HepG2 (cell line): ENCODE measurements around the gene GON7. TPM values are rescaled to one million over a fixed set of nuclear protein-coding genes. Genes with fewer than 3 reads are reported as not detected.
A peak's percentile ranks its signal among the peaks of the same experiment; 100 is the strongest.
"Not testable (repeated sequence)": the region's sequence is repeated elsewhere in the genome, so short reads cannot be mapped to it uniquely, and the experiment has no call there.

ENCODE experiments used
- ATAC-seq: fragments of 200-7000 bp; cut with Tn5 transposase; 3 replicates; pipeline ENCODE4 v1.9.1; 2020; ENCODE audit warnings: mild to moderate bottlenecking, moderate library complexity
- BruUV-seq: library from RNA; stranded (reverse); fragments of 400-500 nt; replicated peaks from 2 replicates; lab custom pipeline; 2021; lab: Mats Ljungman, UMichigan
- CTCF ChIA-PET: fragments of 300-600 bp; formaldehyde crosslinking; extraction: SDS; loops from one replicate; lab custom pipeline; 2021; ENCODE audit warnings: low total read pairs, inconsistent platforms, low intra/inter-chr PET ratio; lab: Yijun Ruan, JAX
- POLR2A ChIA-PET: fragments of 350-600 bp; sonication (Branson Sonifier 250); formaldehyde crosslinking; loops from one replicate; lab custom pipeline; 2020; ENCODE audit warnings: antibody characterized with exemption, inconsistent platforms; lab: Yijun Ruan, JAX
- DNase-seq: peaks from one replicate; pipeline ENCODE4 v3.0.0-alpha.2; 2015; ENCODE audit warnings: low spot score
- FAIRE-seq: peaks from 3 replicates; lab custom pipeline; 2011; peaks lifted over from hg19 to GRCh38; lab: Jason Lieb, UNC
- H2AFZ ChIP-seq: one replicate; pipeline ENCODE4 v1.6.1; 2011; ENCODE audit warnings: low read length, inconsistent platforms
- H3K27ac ChIP-seq: fragments of 300-600 bp; 3 replicates; pipeline ENCODE4 v1.8.0; 2011; ENCODE audit warnings: mixed run types, mild to moderate bottlenecking, mixed read lengths, low read length, inconsistent platforms; ENCODE audit not compliant: insufficient read depth; ENCODE audit errors: extremely low read length
- H3K27me3 ChIP-seq, 2 experiments: fragments of 200-600 bp in 1 of 2; 2 replicates in 1 of 2; 3 replicates in 1 of 2; pipeline versions ENCODE4 v1.6.0 to v1.8.0; 2011; ENCODE audit warnings: low read length in 2 of 2, mild to moderate bottlenecking in 2 of 2, moderate library complexity in 2 of 2, inconsistent platforms in 1 of 2; ENCODE audit not compliant: insufficient read depth in 2 of 2, control insufficient read depth in 1 of 2
- H3K36me3 ChIP-seq, 2 experiments: fragments of 200-600 bp in 1 of 2; replicated peaks in 1 of 2; 2 replicates in 1 of 2; 3 replicates in 1 of 2; pipeline versions ENCODE4 v1.5.1 to v1.8.0; 2011; ENCODE audit warnings: low read length in 2 of 2, inconsistent platforms in 1 of 2; ENCODE audit not compliant: insufficient read depth in 2 of 2, control insufficient read depth in 1 of 2
- H3K4me1 ChIP-seq: 2 replicates; pipeline ENCODE4 v1.5.1; 2012; ENCODE audit warnings: low read length, inconsistent platforms; ENCODE audit not compliant: insufficient read depth
- H3K4me2 ChIP-seq: 2 replicates; pipeline ENCODE4 v1.6.0; 2011; ENCODE audit warnings: low read depth, low read length, inconsistent platforms
- H3K4me3 ChIP-seq, 3 experiments: fragments of 200-600 bp in 1 of 3; sonication (generic), shearing (Covaris generic) in 1 of 3; replicated peaks in 1 of 3; 2 replicates each; pipeline ENCODE4 v1.5.1; 2011 to 2016; ENCODE audit warnings: low read length in 3 of 3, inconsistent platforms in 2 of 3, low read depth in 2 of 3, mild to moderate bottlenecking in 2 of 3, control low read depth in 1 of 3, mixed read lengths in 1 of 3; ENCODE audit not compliant: insufficient read depth in 1 of 3
- H3K79me2 ChIP-seq: one replicate; pipeline ENCODE4 v1.6.1; 2011; ENCODE audit warnings: low read length, inconsistent platforms; ENCODE audit not compliant: insufficient read depth
- H3K9ac ChIP-seq: 2 replicates; pipeline ENCODE4 v1.6.0; 2011; ENCODE audit warnings: mild to moderate bottlenecking, low read depth, low read length, inconsistent platforms; ENCODE audit not compliant: insufficient read depth
- H3K9me3 ChIP-seq: 2 replicates; pipeline ENCODE4 v1.5.1; 2012; ENCODE audit warnings: mild to moderate bottlenecking, low read length
- H4K20me1 ChIP-seq: 2 replicates; pipeline ENCODE4 v1.6.0; 2011; ENCODE audit warnings: inconsistent platforms, mild to moderate bottlenecking, low read length, moderate library complexity; ENCODE audit not compliant: insufficient read depth
- CEBPG ChIP-seq: IDR thresholded peaks from 2 replicates; pipeline ENCODE4 v1.6.1; 2016
- MATR3 ChIP-seq: sonication (generic); formaldehyde crosslinking; IDR thresholded peaks from 2 replicates; pipeline ENCODE4 v1.4.0; 2020; ENCODE audit warnings: missing genetic modification reagents
- REPIN1 ChIP-seq: sonication (generic); formaldehyde crosslinking; IDR thresholded peaks from 2 replicates; pipeline ENCODE4 v1.8.0; 2022; ENCODE audit warnings: missing genetic modification reagents, low read depth, mild to moderate bottlenecking, borderline replicate concordance
- SALL1 ChIP-seq: sonication (generic); formaldehyde crosslinking; IDR thresholded peaks from 2 replicates; pipeline ENCODE4 v1.8.0; 2022; ENCODE audit warnings: mild to moderate bottlenecking, missing genetic modification reagents
- STAG1 ChIP-seq: sonication (generic); formaldehyde crosslinking; IDR thresholded peaks from 2 replicates; pipeline ENCODE4 v1.4.0; 2020; ENCODE audit warnings: missing genetic modification reagents
- TFDP2 ChIP-seq: sonication (generic); formaldehyde crosslinking; IDR thresholded peaks from 2 replicates; pipeline ENCODE4 v1.4.0; 2020; ENCODE audit warnings: missing genetic modification reagents
- ZNF234 ChIP-seq: sonication (generic); formaldehyde crosslinking; conservative IDR thresholded peaks from 2 replicates; pipeline ENCODE4 v1.5.1; 2020; ENCODE audit warnings: mild to moderate bottlenecking, missing genetic modification reagents
- ZNF281 ChIP-seq: sonication (generic); formaldehyde crosslinking; IDR thresholded peaks from 2 replicates; pipeline ENCODE4 v1.4.0; 2020; ENCODE audit warnings: missing genetic modification reagents, borderline replicate concordance
- ZNF501 ChIP-seq: sonication (generic); formaldehyde crosslinking; IDR thresholded peaks from 2 replicates; pipeline ENCODE4 v1.5.1; 2020; ENCODE audit warnings: mild to moderate bottlenecking, moderate library complexity, missing genetic modification reagents
- ZNF720 ChIP-seq: sonication (generic); formaldehyde crosslinking; IDR thresholded peaks from 2 replicates; pipeline ENCODE4 v1.4.0; 2020; ENCODE audit warnings: missing genetic modification reagents
- ZNF772 ChIP-seq: sonication (generic); formaldehyde crosslinking; IDR thresholded peaks from 2 replicates; pipeline ENCODE4 v1.5.0; 2020; ENCODE audit warnings: mild to moderate bottlenecking, missing genetic modification reagents
- ZNF782 ChIP-seq: sonication (generic); formaldehyde crosslinking; IDR thresholded peaks from 2 replicates; pipeline ENCODE4 v1.4.0; 2020; ENCODE audit warnings: missing genetic modification reagents, mild to moderate bottlenecking, borderline replicate concordance
- WGBS: methylation state at CpG from one replicate; pipeline ENCODE4 v1.1.6; 2017; ENCODE audit warnings: low lambda C conversion rate; 5-methylcytosine and 5-hydroxymethylcytosine counted together
- in situ Hi-C: cut with HindIII; loops from 2 replicates; pipeline ENCODE4 v1.10.0; 2017; ENCODE audit warnings: low pct_unique_long_range_greater_than_20kb; ENCODE audit not compliant: extremely low pct_ligation_motif_present
- intact Hi-C: fragments of 100-400 bp; cut with micrococcal nuclease; formaldehyde crosslinking; loops from one replicate; pipeline ENCODE4 v1.10.0; 2022; ENCODE audit not compliant: unreplicated experiment
- polyA plus RNA-seq, 8 experiments: library from polyadenylated mRNA; depleted of rRNA in 3 of 8; stranded (reverse) in 7 of 8; unstranded in 1 of 8; fragments of >200 nt; fragmentation: Illumina TruSeq in 4 of 8; extraction: Trizol in 4 of 8; gene quantifications; 2 replicates each; pipeline versions ENCODE4 v1.2.1 to v1.2.3, GENCODE V29; 2011 to 2016; ENCODE audit warnings: low read depth in 4 of 8, missing spikeins in 1 of 8, mixed read lengths in 1 of 8; ENCODE audit not compliant: insufficient read depth in 1 of 8
- total RNA-seq, 5 experiments: library from RNA; depleted of rRNA; stranded (reverse); fragments of >200 nt; fragmentation: Illumina TruSeq; extraction: Trizol; gene quantifications; 2 replicates each; pipeline ENCODE4 v1.2.3, GENCODE V29; 2016; ENCODE audit warnings: low read depth in 1 of 5

Gene GON7
- total and polyA plus RNA-seq, 2 of the 13 experiments (the other 11 are each of a cell fraction or from before 2014, with no cell fraction given) = 11.9 to 28.0 TPM

- TF ChIP-seq ZNF772 (CRISPR knock-in tag) = no peak
- TF ChIP-seq ZNF782 (CRISPR knock-in tag) = no peak
- peak; percentile 66 for TF ChIP-seq STAG1 (CRISPR knock-in tag)
- no peak for TF ChIP-seq ZNF234
- TF ChIP-seq CEBPG (CRISPR knock-in tag) = no peak
- 0 out of 2 replicates have a peak, but pooled peaks have one; percentile 16 for TF ChIP-seq ZNF501 (CRISPR knock-in tag)
- peak; percentile 35; the same call in 1 of the 2 replicates for TF ChIP-seq SALL1 (CRISPR knock-in tag)
- no peak for TF ChIP-seq ZNF720
- TF ChIP-seq TFDP2 = peak; percentile 62
- no peak for TF ChIP-seq MATR3 (CRISPR knock-in tag)
- TF ChIP-seq REPIN1 (CRISPR knock-in tag) = no peak
- TF ChIP-seq ZNF281 (CRISPR knock-in tag) = peak; percentile 75; the same call in 1 of the 2 replicates
Observed at GRCh38 chr14:93160353-93160801, 46.5 kb downstream of the GON7 start (continued).

GRCh38 chr14:93159625-93160352 is 47.1 kb downstream of the GON7 start:
- BruUV-seq, H3K27ac ChIP-seq, FAIRE-seq, H3K4me3 ChIP-seq, H3K27me3 ChIP-seq, intact Hi-C loops, H2AFZ ChIP-seq, ATAC-seq, H3K36me3 ChIP-seq, H3K79me2 ChIP-seq, H3K9me3 ChIP-seq, DNase-seq, in situ Hi-C loops, H3K9ac ChIP-seq, H4K20me1 ChIP-seq: not testable (repeated sequence)
- 17% methylated on average over 5 of the region's 5 CpGs for WGBS
- POLR2A ChIA-PET = interaction anchor here (0.7 kb wide), 1 partner anchor 9 kb away, joined by 3 read pairs; no protein-coding TSS in a partner anchor
- Histone ChIP-seq H3K4me2 (peak overlapping the region; percentile 7; the same call in 1 of the 2 replicates), H3K4me1 (peaks cover 42% of the 10 kb centered on the region)
- CTCF ChIA-PET = interaction anchor here (1.1 to 2.0 kb wide), 3 partner anchors 47 to 208 kb away, joined by 3 to 8 read pairs (median 4); no protein-coding TSS in a partner anchor

GRCh38 chr14:93158349-93158748 is 48.5 kb downstream of the GON7 start:
- peaks cover 42% of the 10 kb centered on the region for H3K4me1 ChIP-seq
- intact Hi-C loops, H3K4me3 ChIP-seq, H3K79me2 ChIP-seq, H3K9me3 ChIP-seq, DNase-seq, H3K36me3 ChIP-seq, H4K20me1 ChIP-seq, ATAC-seq, CTCF ChIA-PET, H3K4me2 ChIP-seq, H3K9ac ChIP-seq, H3K27me3 ChIP-seq, BruUV-seq, in situ Hi-C loops, H3K27ac ChIP-seq, POLR2A ChIA-PET, H2AFZ ChIP-seq, FAIRE-seq: not testable (repeated sequence)
- WGBS = 71% methylated on average over 7 of the region's 7 CpGs
